Measurements from ENCODE around the gene LAMB4.
A peak's percentile ranks its signal among the peaks of the same experiment; 100 is the strongest.

LAMB4 gene

DNA sequence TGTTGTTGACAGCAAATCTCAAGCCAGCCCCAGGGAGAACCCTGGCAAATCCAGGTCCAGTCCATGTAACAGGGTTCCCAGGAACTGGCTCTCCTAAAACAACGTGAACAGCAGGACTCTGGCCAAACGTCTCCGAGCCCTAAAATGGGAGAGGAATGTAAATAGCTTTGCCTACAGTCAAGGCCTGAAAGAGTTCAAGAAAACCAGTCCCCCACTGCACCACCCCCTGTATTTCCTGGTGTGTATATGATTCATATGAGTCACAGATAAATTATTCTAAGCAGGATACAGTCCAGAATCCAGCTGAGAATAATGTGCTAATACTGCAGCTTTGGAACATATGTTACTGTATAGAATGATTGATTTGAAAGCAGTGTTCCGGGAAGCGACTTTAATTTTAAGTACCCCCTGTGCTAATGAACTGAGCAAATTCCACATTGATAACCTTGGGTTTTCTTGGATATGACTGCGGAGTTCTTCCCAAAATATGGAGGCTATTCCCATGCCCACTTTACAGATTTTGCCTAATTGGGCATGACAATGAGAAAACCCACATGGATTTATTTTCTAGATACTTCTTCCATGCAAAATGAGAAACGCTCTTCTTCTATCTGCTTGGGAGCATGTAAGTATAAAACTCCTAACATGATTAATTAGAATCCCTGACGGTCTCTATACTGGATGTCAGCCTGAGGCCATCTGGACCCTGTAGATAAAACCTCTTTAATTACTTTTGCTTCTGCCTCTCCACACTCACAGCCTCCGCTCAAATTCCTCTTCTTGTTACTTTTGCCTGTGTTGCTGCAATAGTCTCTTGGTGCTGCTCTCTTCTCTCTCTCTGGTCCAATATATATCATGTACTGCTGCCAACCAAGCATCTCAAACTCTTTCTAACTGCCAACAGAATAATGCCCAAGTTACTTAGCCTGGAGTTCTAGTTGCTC lies 50.2 kb downstream of the LAMB4 start:
- 95% methylated on average over 9 of the region's 9 CpGs for WGBS (ENCODE audit: insufficient coverage)
- CTCF ChIA-PET = no interaction called here
- Histone ChIP-seq H3K27me3 (replicated peaks in 2 of 5; ENCODE audit: control insufficient read depth in 4 of 5, insufficient read depth in 5 of 5, low read length in 4 of 5) (no peaks in the 10 kb centered on the region), H3K36me3 (ENCODE audit: control insufficient read depth in 4 of 4, insufficient read depth in 4 of 4, low read length in 3 of 4) (no peaks in the 10 kb centered on the region), H3K9me3 (ENCODE audit: control extremely low read depth in 1 of 5, control insufficient read depth in 4 of 5, insufficient read depth in 2 of 5, low read depth in 1 of 5, low read length in 4 of 5) (peaks cover 0 to 5% (median 3%) of the 10 kb centered on the region in 5 experiments), H3K4me3 (ENCODE audit: control insufficient read depth in 1 of 7, extremely low read depth in 1 of 7, insufficient read depth in 4 of 7, low read depth in 2 of 7, low read length in 6 of 7) (no peak overlapping the region), H3K4me1 (ENCODE audit: control extremely low read depth in 1 of 4, control insufficient read depth in 4 of 4, insufficient read depth in 4 of 4, low read length in 3 of 4) (no peaks in the 10 kb centered on the region), H3K27ac (ENCODE audit: insufficient read depth in 1 of 2, low read depth in 1 of 2, low read length in 2 of 2, poor library complexity in 1 of 2, severe bottlenecking in 2 of 2) (no peak overlapping the region)
- POLR2A ChIA-PET = no interaction called here
- DNase-seq = peak in 2 of 3 donors; percentile 3 to 32

DNA sequence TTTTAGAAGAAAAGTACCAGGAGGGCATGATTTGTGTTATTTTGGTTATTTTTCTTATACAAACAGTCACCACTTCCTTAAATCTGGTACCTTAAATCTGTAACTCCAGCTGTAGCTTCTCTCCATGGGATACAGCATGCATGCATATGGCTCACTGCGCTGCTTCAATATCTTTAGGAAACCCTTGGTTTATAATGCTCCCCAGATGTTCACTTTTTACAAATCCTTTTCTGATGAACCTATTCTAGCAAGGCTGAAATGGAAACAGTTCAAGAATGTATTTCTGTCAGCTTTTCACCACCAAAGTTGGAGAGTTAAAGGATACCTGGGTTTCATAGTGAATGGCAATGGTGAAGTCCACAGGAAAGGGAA lies 50.9 kb downstream of the LAMB4 start:
- Histone ChIP-seq H3K36me3 (ENCODE audit: control insufficient read depth in 4 of 4, insufficient read depth in 4 of 4, low read length in 3 of 4) (no peaks in the 10 kb centered on the region), H3K9me3 (ENCODE audit: control extremely low read depth in 1 of 5, control insufficient read depth in 4 of 5, insufficient read depth in 2 of 5, low read depth in 1 of 5, low read length in 4 of 5) (peaks cover 0 to 5% (median 3%) of the 10 kb centered on the region in 5 experiments), H3K27me3 (replicated peaks in 2 of 5; ENCODE audit: control insufficient read depth in 4 of 5, insufficient read depth in 5 of 5, low read length in 4 of 5) (no peaks in the 10 kb centered on the region), H3K27ac (ENCODE audit: insufficient read depth in 1 of 2, low read depth in 1 of 2, low read length in 2 of 2, poor library complexity in 1 of 2, severe bottlenecking in 2 of 2) (no peak overlapping the region), H3K4me1 (ENCODE audit: control extremely low read depth in 1 of 4, control insufficient read depth in 4 of 4, insufficient read depth in 4 of 4, low read length in 3 of 4) (no peaks in the 10 kb centered on the region), H3K4me3 (ENCODE audit: control insufficient read depth in 1 of 7, extremely low read depth in 1 of 7, insufficient read depth in 4 of 7, low read depth in 2 of 7, low read length in 6 of 7) (no peak overlapping the region)
- WGBS (ENCODE audit: insufficient coverage) = 100% methylated on average over 1 of the region's 1 CpG
- no peak for DNase-seq
- ChIA-PET CTCF (no interaction called here), POLR2A (no interaction called here)

DNA sequence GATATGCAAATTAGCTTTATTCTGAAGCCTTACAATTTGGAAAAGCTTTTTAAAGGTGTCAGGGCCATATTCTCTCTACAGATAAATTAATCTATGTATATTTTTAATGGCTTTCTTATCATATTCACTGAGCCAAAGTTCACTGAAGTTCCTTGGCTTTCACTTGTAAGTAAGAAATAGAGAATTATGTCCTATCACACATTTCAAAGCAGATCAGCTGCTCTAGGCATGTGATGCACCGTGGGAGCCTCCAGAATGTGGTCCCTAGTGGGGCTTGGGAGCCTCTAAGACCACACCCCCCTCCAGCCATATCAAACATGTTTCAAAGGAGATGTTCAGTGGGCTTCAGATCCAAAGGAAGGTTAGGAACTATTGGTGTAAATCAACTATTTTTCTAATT lies 51.5 kb downstream of the LAMB4 start:
- Histone ChIP-seq H3K27ac (ENCODE audit: insufficient read depth in 1 of 2, low read depth in 1 of 2, low read length in 2 of 2, poor library complexity in 1 of 2, severe bottlenecking in 2 of 2) (no peak overlapping the region), H3K36me3 (ENCODE audit: control insufficient read depth in 4 of 4, insufficient read depth in 4 of 4, low read length in 3 of 4) (no peaks in the 10 kb centered on the region), H3K27me3 (replicated peaks in 2 of 5; ENCODE audit: control insufficient read depth in 4 of 5, insufficient read depth in 5 of 5, low read length in 4 of 5) (no peaks in the 10 kb centered on the region), H3K4me1 (ENCODE audit: control extremely low read depth in 1 of 4, control insufficient read depth in 4 of 4, insufficient read depth in 4 of 4, low read length in 3 of 4) (no peaks in the 10 kb centered on the region), H3K9me3 (ENCODE audit: control extremely low read depth in 1 of 5, control insufficient read depth in 4 of 5, insufficient read depth in 2 of 5, low read depth in 1 of 5, low read length in 4 of 5) (peaks cover 0 to 5% (median 3%) of the 10 kb centered on the region in 5 experiments), H3K4me3 (ENCODE audit: control insufficient read depth in 1 of 7, extremely low read depth in 1 of 7, insufficient read depth in 4 of 7, low read depth in 2 of 7, low read length in 6 of 7) (no peak overlapping the region)
- no CpG with 5 or more reads among the region's 1 CpG for WGBS (ENCODE audit: insufficient coverage)
- CTCF ChIA-PET = no interaction called here
- no peak for DNase-seq
- POLR2A ChIA-PET = no interaction called here

DNA sequence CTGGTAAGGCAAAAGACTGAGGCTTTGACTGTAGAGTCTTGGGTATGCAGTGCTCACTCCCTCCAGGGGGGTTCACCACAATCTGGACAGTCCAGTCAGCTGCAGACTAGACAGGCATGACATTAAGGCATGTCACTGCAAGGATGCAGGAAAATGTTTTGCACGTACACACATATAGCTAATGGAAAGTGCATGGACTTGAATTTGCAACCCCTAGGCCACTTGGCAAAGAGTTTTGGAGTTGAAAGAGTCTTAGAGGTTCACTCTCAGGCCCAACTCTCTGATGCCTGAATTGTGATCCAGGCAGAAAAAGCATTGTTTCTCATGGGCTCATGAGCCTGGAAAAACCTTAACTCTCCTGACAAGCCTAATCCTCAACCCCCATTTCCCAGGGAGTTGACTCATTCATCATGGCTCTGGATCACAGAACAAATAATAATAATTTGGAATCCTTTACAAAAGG lies 51.9 kb downstream of the LAMB4 start:
- CTCF ChIA-PET = interaction anchor here (0.9 kb wide), 1 partner anchor 61 kb away, joined by 3 read pairs; no protein-coding TSS in a partner anchor
- H3K9me3 ChIP-seq (ENCODE audit: control extremely low read depth in 1 of 5, control insufficient read depth in 4 of 5, insufficient read depth in 2 of 5, low read depth in 1 of 5, low read length in 4 of 5) = peaks cover 0 to 5% (median 3%) of the 10 kb centered on the region in 5 experiments
- no peak overlapping the region for H3K4me3 ChIP-seq (ENCODE audit: control insufficient read depth in 1 of 7, extremely low read depth in 1 of 7, insufficient read depth in 4 of 7, low read depth in 2 of 7, low read length in 6 of 7)
- H3K27ac ChIP-seq (ENCODE audit: insufficient read depth in 1 of 2, low read depth in 1 of 2, low read length in 2 of 2, poor library complexity in 1 of 2, severe bottlenecking in 2 of 2) = peak overlapping the region in 1 of 2 experiments; percentile 40
- WGBS (ENCODE audit: insufficient coverage) = 100% methylated on average over 1 of the region's 1 CpG
- DNase-seq = no peak
- no peaks in the 10 kb centered on the region for H3K27me3 ChIP-seq (replicated peaks in 2 of 5; ENCODE audit: control insufficient read depth in 4 of 5, insufficient read depth in 5 of 5, low read length in 4 of 5)
- H3K36me3 ChIP-seq (ENCODE audit: control insufficient read depth in 4 of 4, insufficient read depth in 4 of 4, low read length in 3 of 4) = no peaks in the 10 kb centered on the region
- no peaks in the 10 kb centered on the region for H3K4me1 ChIP-seq (ENCODE audit: control extremely low read depth in 1 of 4, control insufficient read depth in 4 of 4, insufficient read depth in 4 of 4, low read length in 3 of 4)
- POLR2A ChIA-PET = no interaction called here

DNA sequence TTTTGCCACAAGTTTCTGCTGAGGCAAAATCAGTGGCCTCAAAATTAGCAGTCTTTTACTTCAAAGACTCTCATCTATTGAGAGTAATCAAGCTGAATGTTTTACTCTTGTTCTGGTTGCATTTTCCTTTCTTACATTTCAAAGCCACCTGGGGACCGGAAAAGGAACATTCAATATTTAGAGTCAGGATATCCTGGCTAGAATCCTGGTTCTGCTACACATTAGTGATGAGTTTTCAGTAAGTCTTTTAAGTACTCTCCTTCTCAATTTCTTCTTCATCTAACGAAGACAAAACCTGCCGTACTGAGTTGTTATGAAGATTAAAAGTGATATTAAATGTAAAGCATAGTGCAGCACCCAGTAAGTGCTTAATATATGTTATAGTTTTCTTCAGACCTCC lies 52.5 kb downstream of the LAMB4 start:
- Histone ChIP-seq H3K27ac (ENCODE audit: insufficient read depth in 1 of 2, low read depth in 1 of 2, low read length in 2 of 2, poor library complexity in 1 of 2, severe bottlenecking in 2 of 2) (peak overlapping the region in 1 of 2 experiments; percentile 40), H3K9me3 (ENCODE audit: control extremely low read depth in 1 of 5, control insufficient read depth in 4 of 5, insufficient read depth in 2 of 5, low read depth in 1 of 5, low read length in 4 of 5) (peaks cover 0 to 5% (median 3%) of the 10 kb centered on the region in 5 experiments), H3K4me1 (ENCODE audit: control extremely low read depth in 1 of 4, control insufficient read depth in 4 of 4, insufficient read depth in 4 of 4, low read length in 3 of 4) (no peaks in the 10 kb centered on the region), H3K4me3 (ENCODE audit: control insufficient read depth in 1 of 7, extremely low read depth in 1 of 7, insufficient read depth in 4 of 7, low read depth in 2 of 7, low read length in 6 of 7) (no peak overlapping the region), H3K36me3 (ENCODE audit: control insufficient read depth in 4 of 4, insufficient read depth in 4 of 4, low read length in 3 of 4) (no peaks in the 10 kb centered on the region), H3K27me3 (replicated peaks in 2 of 5; ENCODE audit: control insufficient read depth in 4 of 5, insufficient read depth in 5 of 5, low read length in 4 of 5) (no peaks in the 10 kb centered on the region)
- ChIA-PET POLR2A (no interaction called here), CTCF (interaction anchor here (0.9 kb wide), 1 partner anchor 61 kb away, joined by 3 read pairs; no protein-coding TSS in a partner anchor)
- no peak for DNase-seq
- 57% methylated on average over 1 of the region's 3 CpGs for WGBS (ENCODE audit: insufficient coverage)

DNA sequence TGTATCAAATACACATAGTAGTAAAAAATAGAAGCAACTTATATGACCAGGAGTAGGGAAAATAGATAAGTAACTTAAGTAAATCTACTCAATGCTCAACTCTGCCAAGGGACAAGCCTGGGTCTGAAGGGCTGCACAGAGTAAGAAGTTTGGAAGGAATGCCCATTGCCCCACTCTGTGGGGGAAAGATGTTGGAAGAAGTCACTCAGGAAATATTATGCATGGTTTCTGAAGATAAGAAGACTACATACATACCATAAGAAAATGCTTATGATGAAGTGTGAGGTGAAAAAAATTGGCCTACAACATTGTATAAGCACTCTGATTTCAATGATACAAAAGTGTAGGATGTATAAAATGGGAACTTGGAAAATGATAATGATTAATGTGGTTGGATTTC lies 54.0 kb downstream of the LAMB4 start:
- Histone ChIP-seq H3K27ac (ENCODE audit: insufficient read depth in 1 of 2, low read depth in 1 of 2, low read length in 2 of 2, poor library complexity in 1 of 2, severe bottlenecking in 2 of 2) (no peak overlapping the region), H3K36me3 (ENCODE audit: control insufficient read depth in 4 of 4, insufficient read depth in 4 of 4, low read length in 3 of 4) (no peaks in the 10 kb centered on the region), H3K4me3 (ENCODE audit: control insufficient read depth in 1 of 7, extremely low read depth in 1 of 7, insufficient read depth in 4 of 7, low read depth in 2 of 7, low read length in 6 of 7) (no peak overlapping the region), H3K27me3 (replicated peaks in 2 of 5; ENCODE audit: control insufficient read depth in 4 of 5, insufficient read depth in 5 of 5, low read length in 4 of 5) (no peaks in the 10 kb centered on the region), H3K9me3 (ENCODE audit: control extremely low read depth in 1 of 5, control insufficient read depth in 4 of 5, insufficient read depth in 2 of 5, low read depth in 1 of 5, low read length in 4 of 5) (peaks cover 0 to 1% (median 0%) of the 10 kb centered on the region in 5 experiments), H3K4me1 (ENCODE audit: control extremely low read depth in 1 of 4, control insufficient read depth in 4 of 4, insufficient read depth in 4 of 4, low read length in 3 of 4) (no peaks in the 10 kb centered on the region)
- POLR2A ChIA-PET = no interaction called here
- no peak for DNase-seq
- CTCF ChIA-PET = interaction anchor here (0.9 kb wide), 1 partner anchor 78 kb away, joined by 3 read pairs; no protein-coding TSS in a partner anchor

DNA sequence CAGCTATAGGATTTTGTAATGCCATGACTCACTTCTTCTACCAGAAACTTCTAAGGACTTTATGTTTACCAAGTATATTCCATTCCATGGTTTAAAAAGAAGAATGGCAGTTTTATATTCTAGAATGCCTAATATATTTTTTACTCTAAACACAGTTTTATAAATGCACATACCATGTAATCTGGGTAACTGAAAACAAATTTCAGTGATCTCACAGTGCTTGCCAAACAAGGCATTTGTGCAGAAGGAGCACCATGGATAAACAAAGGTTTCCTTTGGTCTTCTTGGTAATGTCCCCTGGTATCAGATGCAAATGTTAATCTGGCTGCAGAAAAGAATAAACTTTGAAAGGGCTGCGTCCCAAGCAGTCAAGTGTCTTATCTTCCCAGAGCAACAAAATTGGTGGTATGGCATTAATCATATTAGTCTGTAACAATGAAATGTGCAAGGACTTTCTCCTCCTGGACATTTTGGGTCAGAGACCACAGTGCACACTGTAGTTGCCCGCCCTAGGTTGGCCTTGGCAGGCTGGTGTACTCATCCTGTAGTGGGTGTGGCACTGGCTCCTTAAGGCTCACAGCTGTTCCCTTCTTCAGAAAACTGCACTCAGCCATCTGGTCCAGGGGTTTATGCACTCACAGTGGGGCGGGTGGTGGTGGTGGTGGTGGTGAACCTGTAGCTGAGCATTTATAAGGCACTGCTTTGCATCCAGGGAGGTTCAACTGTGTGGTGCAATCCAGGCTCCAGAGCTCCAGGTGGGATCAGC lies 56.7 kb downstream of the LAMB4 start:
- Histone ChIP-seq H3K9me3 (ENCODE audit: control extremely low read depth in 1 of 5, control insufficient read depth in 4 of 5, insufficient read depth in 2 of 5, low read depth in 1 of 5, low read length in 4 of 5) (no peaks in the 10 kb centered on the region), H3K27me3 (replicated peaks in 2 of 5; ENCODE audit: control insufficient read depth in 4 of 5, insufficient read depth in 5 of 5, low read length in 4 of 5) (no peaks in the 10 kb centered on the region), H3K4me3 (ENCODE audit: control insufficient read depth in 1 of 7, extremely low read depth in 1 of 7, insufficient read depth in 4 of 7, low read depth in 2 of 7, low read length in 6 of 7) (no peak overlapping the region), H3K36me3 (ENCODE audit: control insufficient read depth in 4 of 4, insufficient read depth in 4 of 4, low read length in 3 of 4) (no peaks in the 10 kb centered on the region), H3K27ac (ENCODE audit: insufficient read depth in 1 of 2, low read depth in 1 of 2, low read length in 2 of 2, poor library complexity in 1 of 2, severe bottlenecking in 2 of 2) (no peak overlapping the region), H3K4me1 (ENCODE audit: control extremely low read depth in 1 of 4, control insufficient read depth in 4 of 4, insufficient read depth in 4 of 4, low read length in 3 of 4) (no peaks in the 10 kb centered on the region)
- POLR2A ChIA-PET = no interaction called here
- no peak for DNase-seq
- CTCF ChIA-PET = no interaction called here
- 100% methylated on average over 2 of the region's 3 CpGs for WGBS (ENCODE audit: insufficient coverage)

Measured in common myeloid progenitor, CD34-positive (primary cell).